ENCODE results near the gene MIPOL1.
A peak's percentile ranks its signal among the peaks of the same experiment; 100 is the strongest.

MIPOL1 gene

GRCh38 chr14:37247791-37248461 lies 50.2 kb downstream of the MIPOL1 start:
- TF ChIP-seq CTCF (IDR thresholded peaks at IDR 0.05; ENCODE audit: low read depth, low read length, missing control alignments), result no peak
- in situ Hi-C loops (cut with HindIII; ENCODE audit: low sequenced_read_pairs), result loop anchor here (5.0 kb wide), 1 partner anchor 349 kb away; the partner anchor contains the start of genes FOXA1 and TTC6

GRCh38 chr14:37251775-37252174 lies 54.0 kb downstream of the MIPOL1 start:
- no peak for DNase-seq (ENCODE audit: low read depth)
- no peak for TF ChIP-seq CTCF (IDR thresholded peaks at IDR 0.05; ENCODE audit: low read depth, low read length, missing control alignments)

More at GRCh38 chr14:37247791-37248461, 50.2 kb downstream of the MIPOL1 start:
- H3K4me3 ChIP-seq (ENCODE audit: low read depth, low read length), result no peak overlapping the region
- no peak for DNase-seq (ENCODE audit: low read depth)

GRCh38 chr14:37252434-37252833 lies 54.7 kb downstream of the MIPOL1 start:
- in situ Hi-C loops (cut with HindIII; ENCODE audit: low sequenced_read_pairs), result no loop called here
- no peak for DNase-seq (ENCODE audit: low read depth)
- no peak overlapping the region for H3K4me3 ChIP-seq (ENCODE audit: low read depth, low read length)
- TF ChIP-seq CTCF (IDR thresholded peaks at IDR 0.05; ENCODE audit: low read depth, low read length, missing control alignments), result no peak

More at GRCh38 chr14:37251775-37252174, 54.0 kb downstream of the MIPOL1 start:
- in situ Hi-C loops (cut with HindIII; ENCODE audit: low sequenced_read_pairs), result no loop called here
- H3K4me3 ChIP-seq (ENCODE audit: low read depth, low read length), result no peak overlapping the region

GRCh38 chr14:37253905-37254304 lies 56.2 kb downstream of the MIPOL1 start:
- in situ Hi-C loops (cut with HindIII; ENCODE audit: low sequenced_read_pairs), result no loop called here
- DNase-seq (ENCODE audit: low read depth), result peak; percentile 70

GRCh38 chr14:37254411-37254947 lies 56.7 kb downstream of the MIPOL1 start:
- TF ChIP-seq CTCF (IDR thresholded peaks at IDR 0.05; ENCODE audit: low read depth, low read length, missing control alignments), result no peak
- DNase-seq (ENCODE audit: low read depth), result no peak
- in situ Hi-C loops (cut with HindIII; ENCODE audit: low sequenced_read_pairs), result no loop called here
- H3K4me3 ChIP-seq (ENCODE audit: low read depth, low read length), result no peak overlapping the region

More at GRCh38 chr14:37253905-37254304, 56.2 kb downstream of the MIPOL1 start:
- no peak for TF ChIP-seq CTCF (IDR thresholded peaks at IDR 0.05; ENCODE audit: low read depth, low read length, missing control alignments)
- no peak overlapping the region for H3K4me3 ChIP-seq (ENCODE audit: low read depth, low read length)

- TF ChIP-seq CTCF (IDR thresholded peaks at IDR 0.05; ENCODE audit: low read depth, low read length, missing control alignments), result no peak
- in situ Hi-C loops (cut with HindIII; ENCODE audit: low sequenced_read_pairs), result no loop called here
- no peak for DNase-seq (ENCODE audit: low read depth)
- no peak overlapping the region for H3K4me3 ChIP-seq (ENCODE audit: low read depth, low read length)
These were observed 59.8 kb downstream of the MIPOL1 start for GRCh38 chr14:37257501-37258070.
